Duodenal mucosa (tissue), 2 donors: ENCODE measurements around the gene ACTL8.

ENCODE experiments used
- H3K27ac ChIP-seq: one replicate; pipeline ENCODE4 v1.7.0; 2013; ENCODE audit warnings: low read depth, low read length
- H3K27me3 ChIP-seq, 2 donors: one replicate each; pipeline ENCODE4 v1.7.0; 2013; ENCODE audit warnings: low read length in 2 of 2, control low read depth in 1 of 2; ENCODE audit not compliant: insufficient read depth in 2 of 2, control insufficient read depth in 1 of 2
- H3K36me3 ChIP-seq, 2 donors: one replicate each; pipeline ENCODE4 v1.7.0; 2013; ENCODE audit warnings: low read length in 2 of 2, control low read depth in 1 of 2; ENCODE audit not compliant: insufficient read depth in 2 of 2, control insufficient read depth in 1 of 2
- H3K4me1 ChIP-seq, 2 donors: one replicate each; pipeline ENCODE4 v1.7.0; 2013; ENCODE audit warnings: low read length in 2 of 2, control low read depth in 1 of 2; ENCODE audit not compliant: insufficient read depth in 2 of 2, control insufficient read depth in 1 of 2
- H3K4me3 ChIP-seq, 2 donors: one replicate each; pipeline ENCODE4 v1.7.0; 2013; ENCODE audit warnings: low read length in 2 of 2, low read depth in 1 of 2
- H3K9ac ChIP-seq, 2 donors: one replicate each; pipeline ENCODE4 v1.7.0; 2013; ENCODE audit warnings: low read length in 2 of 2, low read depth in 1 of 2
- H3K9me3 ChIP-seq, 2 donors: one replicate each; pipeline ENCODE4 v1.7.0; 2013; ENCODE audit warnings: low read length in 2 of 2, control low read depth in 1 of 2; ENCODE audit not compliant: control insufficient read depth in 1 of 2

Gene ACTL8

DNA sequence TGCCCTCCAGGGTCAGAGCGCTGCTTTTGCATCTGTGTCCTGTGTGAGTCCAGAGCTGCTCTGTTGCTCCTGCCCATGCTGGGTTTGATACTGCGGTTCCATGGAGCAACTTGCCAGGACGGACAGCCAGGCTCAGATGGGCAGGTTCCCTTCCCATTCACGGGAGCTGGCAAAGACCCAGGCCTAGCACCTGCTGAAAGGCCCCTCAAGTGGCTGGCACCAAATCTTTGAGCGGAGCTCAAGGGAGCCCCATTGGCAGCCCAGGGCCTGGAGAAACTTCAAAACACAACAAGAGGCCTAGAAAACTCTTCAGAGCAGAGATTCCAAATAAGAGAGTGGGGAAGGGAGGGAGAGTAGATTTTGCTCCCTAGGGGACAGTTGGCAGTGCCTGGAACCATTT lies 97.2 kb downstream of the ACTL8 start:
- H3K27ac ChIP-seq, result no peak overlapping the region
- peaks cover 0 to 2% of the 10 kb centered on the region in 2 donors for H3K27me3 ChIP-seq

DNA sequence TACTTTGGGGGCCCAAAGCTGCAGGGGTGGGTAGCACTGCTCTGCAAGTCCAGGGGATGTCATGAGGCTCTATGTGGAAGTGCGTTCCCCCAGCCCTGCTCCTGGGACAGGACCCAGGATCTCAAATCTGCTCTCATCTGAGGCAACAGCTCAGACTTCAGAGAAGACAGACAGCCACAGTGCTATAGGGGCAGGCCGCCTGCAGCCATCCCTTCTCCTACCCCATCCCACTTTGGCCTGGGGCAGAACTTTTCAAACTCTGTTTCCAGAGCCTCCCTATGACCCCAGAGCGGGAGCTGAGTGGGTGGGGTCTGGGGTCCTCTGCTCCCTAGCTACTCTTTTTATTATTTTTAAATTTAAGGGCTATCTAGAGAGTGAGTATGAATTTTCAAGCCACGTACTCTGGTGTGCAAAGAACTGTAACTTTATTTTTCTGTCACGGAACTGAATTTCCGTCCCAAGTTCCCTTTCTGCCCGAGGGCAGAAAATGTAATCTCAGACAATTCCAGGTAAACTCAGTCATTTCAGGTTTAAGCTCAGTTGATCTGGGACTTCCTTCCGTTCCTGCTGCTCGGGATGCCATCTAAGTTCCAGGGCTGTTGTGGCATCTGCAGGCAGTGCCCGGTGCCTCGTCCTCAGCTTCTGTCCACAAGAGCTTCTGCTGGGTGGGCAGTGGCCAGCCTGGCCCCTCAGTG lies 98.3 kb downstream of the ACTL8 start:
- Histone ChIP-seq H3K36me3 (no peaks in the 10 kb centered on the region), H3K9me3 (no peaks in the 10 kb centered on the region), H3K27me3 (peaks cover 0 to 2% of the 10 kb centered on the region in 2 donors), H3K4me3 (no peak overlapping the region), H3K27ac (no peak overlapping the region), H3K4me1 (no peaks in the 10 kb centered on the region), H3K9ac (no peak overlapping the region)

More for the DNA sequence above, 97.2 kb downstream of the ACTL8 start:
- no peaks in the 10 kb centered on the region for H3K9me3 ChIP-seq
- no peaks in the 10 kb centered on the region for H3K36me3 ChIP-seq
- H3K9ac ChIP-seq, result no peak overlapping the region
- H3K4me3 ChIP-seq, result no peak overlapping the region
- H3K4me1 ChIP-seq, result no peaks in the 10 kb centered on the region

DNA sequence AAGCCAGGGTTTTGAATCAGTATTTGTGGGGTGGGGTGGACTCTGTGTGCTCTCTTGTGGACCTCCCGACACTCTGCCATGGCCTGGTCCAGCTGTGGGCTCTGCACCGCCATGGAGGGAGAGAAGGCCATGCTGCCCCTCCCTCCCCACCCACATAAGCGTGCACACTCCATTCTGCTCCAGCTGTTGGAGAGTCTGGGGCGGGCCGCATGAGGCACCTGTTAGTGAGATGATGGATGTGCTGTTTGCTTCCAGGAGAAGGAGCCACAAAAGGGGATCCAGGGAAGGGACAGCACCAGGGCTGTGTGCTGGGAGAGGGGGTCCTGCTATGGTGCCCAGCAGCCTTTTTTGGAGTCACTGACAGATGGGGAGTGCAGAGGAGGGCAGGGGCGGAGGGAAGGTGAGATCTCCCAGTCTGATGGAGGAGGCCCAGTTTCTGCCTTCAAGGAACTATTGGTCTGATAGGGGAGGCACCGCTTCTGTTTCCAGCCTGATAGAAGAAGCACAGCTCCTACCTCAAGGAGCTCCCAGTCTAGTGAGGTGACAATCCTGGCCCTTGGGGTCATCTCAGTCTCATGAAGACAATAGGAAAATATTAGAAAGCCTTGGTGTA lies 101.5 kb downstream of the ACTL8 start:
- Histone ChIP-seq H3K9me3 (no peaks in the 10 kb centered on the region), H3K9ac (no peak overlapping the region), H3K27me3 (peaks cover 0 to 2% of the 10 kb centered on the region in 2 donors), H3K4me3 (no peak overlapping the region), H3K36me3 (no peaks in the 10 kb centered on the region), H3K27ac (no peak overlapping the region), H3K4me1 (no peaks in the 10 kb centered on the region)

DNA sequence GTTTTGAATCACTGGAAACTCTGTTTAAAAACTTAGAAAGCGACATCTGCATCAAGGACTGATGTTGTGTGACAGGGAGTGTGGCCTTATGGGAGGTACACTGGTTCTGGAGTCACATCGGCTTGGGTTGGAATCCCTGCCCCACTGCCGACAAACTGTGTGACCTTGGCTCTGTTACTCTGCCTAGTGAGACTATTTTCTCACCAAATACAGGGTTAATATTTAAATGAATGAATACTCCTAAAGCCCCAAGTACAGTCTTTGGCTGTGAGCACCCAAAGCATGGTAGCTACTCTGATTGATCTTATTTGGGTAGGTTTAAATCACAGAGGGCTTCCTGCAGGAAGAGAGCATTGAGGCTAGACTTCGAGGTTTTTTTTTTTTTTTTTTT lies 102.0 kb downstream of the ACTL8 start:
- no peak overlapping the region for H3K9ac ChIP-seq
- no peaks in the 10 kb centered on the region for H3K9me3 ChIP-seq
- H3K4me3 ChIP-seq, result no peak overlapping the region
- H3K4me1 ChIP-seq, result no peaks in the 10 kb centered on the region
- H3K27me3 ChIP-seq, result peaks cover 0 to 2% of the 10 kb centered on the region in 2 donors
- H3K27ac ChIP-seq, result no peak overlapping the region
- no peaks in the 10 kb centered on the region for H3K36me3 ChIP-seq

DNA sequence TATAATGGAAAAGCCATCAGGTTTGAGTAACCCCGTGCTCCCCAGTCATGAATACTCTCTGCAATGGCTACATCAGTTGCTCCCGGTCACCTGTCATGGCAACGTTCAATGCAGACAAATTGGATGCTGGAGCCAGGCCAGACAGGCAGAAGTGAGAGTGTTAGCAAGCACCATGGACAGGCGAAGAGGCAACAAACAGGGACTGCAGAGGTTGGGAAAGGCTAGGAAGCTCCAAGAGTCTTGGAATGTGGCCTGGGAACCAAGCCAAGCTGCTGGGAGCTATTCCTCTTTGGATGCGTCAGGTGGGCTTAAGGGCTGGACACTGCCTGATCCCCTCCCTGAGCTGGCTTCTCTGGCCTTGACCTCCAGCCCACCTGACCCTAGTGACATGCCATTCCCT lies 102.9 kb downstream of the ACTL8 start:
- Histone ChIP-seq H3K27me3 (peaks cover 0 to 2% of the 10 kb centered on the region in 2 donors), H3K9me3 (no peaks in the 10 kb centered on the region), H3K4me1 (no peaks in the 10 kb centered on the region), H3K9ac (no peak overlapping the region), H3K27ac (no peak overlapping the region), H3K4me3 (no peak overlapping the region), H3K36me3 (no peaks in the 10 kb centered on the region)

DNA sequence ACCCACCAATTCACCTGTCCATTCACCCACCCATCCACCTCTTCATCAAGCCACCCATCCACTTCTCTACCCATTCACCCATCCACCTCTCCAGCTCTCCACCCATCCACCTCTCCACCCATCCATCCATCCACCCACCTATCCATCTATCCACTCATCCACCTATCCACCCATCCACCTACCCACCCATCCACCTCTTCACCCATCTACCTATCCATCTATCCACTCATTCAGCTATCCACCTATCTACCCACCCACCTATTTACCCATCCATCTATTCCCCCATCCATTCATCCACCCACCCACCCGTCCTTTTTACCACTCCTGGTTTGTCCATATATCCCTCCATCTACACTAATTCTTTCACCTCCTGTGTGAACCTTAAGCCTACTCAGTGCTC lies 105.7 kb downstream of the ACTL8 start:
- Histone ChIP-seq H3K4me1 (no peaks in the 10 kb centered on the region), H3K9ac (no peak overlapping the region), H3K27ac (no peak overlapping the region), H3K27me3 (no peaks in the 10 kb centered on the region), H3K36me3 (no peaks in the 10 kb centered on the region), H3K9me3 (no peaks in the 10 kb centered on the region), H3K4me3 (no peak overlapping the region)

DNA sequence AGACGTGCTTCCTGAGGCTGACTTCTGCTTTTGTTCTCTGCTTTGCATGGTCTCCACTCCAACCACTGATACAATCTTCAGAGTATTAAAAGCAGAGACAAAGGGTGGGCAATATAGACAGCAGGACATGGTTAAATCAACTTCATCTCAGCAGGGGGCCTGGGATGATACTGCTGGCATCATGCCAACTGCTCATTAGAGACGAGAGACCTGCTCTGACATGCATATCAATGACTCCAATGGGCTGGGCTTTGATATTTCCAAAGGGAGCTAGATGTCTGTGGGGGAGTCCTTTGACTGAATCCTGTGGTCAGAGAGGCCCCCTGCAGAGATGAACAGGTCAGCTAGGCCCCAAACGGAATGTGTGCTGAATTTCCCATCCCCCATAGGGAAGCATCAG lies 106.6 kb downstream of the ACTL8 start:
- H3K4me3 ChIP-seq, result no peak overlapping the region
- no peaks in the 10 kb centered on the region for H3K9me3 ChIP-seq
- no peaks in the 10 kb centered on the region for H3K4me1 ChIP-seq
- H3K27ac ChIP-seq, result no peak overlapping the region
- H3K36me3 ChIP-seq, result no peaks in the 10 kb centered on the region
- H3K9ac ChIP-seq, result no peak overlapping the region
- no peaks in the 10 kb centered on the region for H3K27me3 ChIP-seq

DNA sequence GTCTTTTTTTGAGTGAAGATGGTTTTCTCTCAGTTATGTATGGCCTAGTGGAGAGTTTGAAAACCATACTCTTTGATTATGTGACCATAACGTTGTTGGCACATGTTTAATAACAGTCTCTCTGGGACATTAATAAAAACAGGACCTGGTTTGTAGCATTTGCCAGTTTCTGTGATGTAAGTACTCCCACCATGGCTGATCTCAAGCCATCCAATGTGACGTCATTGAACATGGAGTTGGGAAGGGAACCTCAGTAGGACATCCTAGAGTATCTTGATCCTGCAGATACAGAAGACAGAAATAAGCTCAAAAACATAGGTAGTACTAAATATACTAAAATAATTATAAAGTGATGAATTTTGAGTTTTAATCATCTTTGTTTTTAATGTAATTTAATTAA lies 107.0 kb downstream of the ACTL8 start:
- Histone ChIP-seq H3K9me3 (no peaks in the 10 kb centered on the region), H3K27me3 (no peaks in the 10 kb centered on the region), H3K9ac (no peak overlapping the region), H3K36me3 (no peaks in the 10 kb centered on the region), H3K4me1 (no peaks in the 10 kb centered on the region), H3K4me3 (no peak overlapping the region), H3K27ac (no peak overlapping the region)

DNA sequence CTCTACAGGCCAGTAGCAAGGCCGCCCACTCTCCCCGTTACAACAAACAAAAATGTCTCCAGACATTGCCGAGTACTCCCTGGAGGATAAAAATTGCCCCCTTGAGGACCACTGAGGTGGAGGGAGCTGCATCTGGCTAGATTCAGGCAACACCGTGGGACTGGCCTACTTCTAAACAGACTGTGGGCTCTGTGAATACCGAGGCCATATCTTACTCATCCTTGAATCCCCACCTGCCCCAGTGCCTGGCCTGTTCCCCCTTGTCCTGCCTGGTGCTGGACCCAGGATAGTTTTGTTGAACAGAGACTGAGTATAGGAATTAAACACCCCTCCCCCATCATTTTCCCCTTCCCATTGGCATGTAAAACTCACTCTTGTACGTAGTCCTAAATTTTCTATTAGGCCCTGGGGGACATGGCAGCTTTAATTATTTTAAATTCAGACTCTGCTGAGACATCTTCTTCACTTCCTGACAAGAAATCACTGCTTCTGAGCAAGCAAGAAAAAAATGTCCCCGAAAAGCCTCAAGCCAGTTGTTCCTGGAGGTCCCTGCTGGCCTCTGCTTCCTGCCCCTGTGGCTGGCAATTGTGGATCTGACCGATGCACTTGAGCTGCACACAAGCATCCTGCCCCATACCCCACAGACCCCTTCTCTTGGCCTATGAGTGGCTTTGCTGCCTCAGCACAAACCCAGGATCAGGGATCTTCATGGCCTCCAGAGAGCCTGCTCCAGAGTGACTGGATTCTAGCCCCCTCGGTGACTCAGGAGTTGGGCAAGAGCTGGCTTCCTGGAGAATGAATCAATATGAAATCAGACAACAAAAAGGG lies 111.0 kb downstream of the ACTL8 start:
- H3K36me3 ChIP-seq, result no peaks in the 10 kb centered on the region
- H3K4me1 ChIP-seq, result no peaks in the 10 kb centered on the region
- no peak overlapping the region for H3K27ac ChIP-seq
- no peak overlapping the region for H3K4me3 ChIP-seq
- H3K9me3 ChIP-seq, result no peaks in the 10 kb centered on the region
- no peak overlapping the region for H3K9ac ChIP-seq
- H3K27me3 ChIP-seq, result no peaks in the 10 kb centered on the region

DNA sequence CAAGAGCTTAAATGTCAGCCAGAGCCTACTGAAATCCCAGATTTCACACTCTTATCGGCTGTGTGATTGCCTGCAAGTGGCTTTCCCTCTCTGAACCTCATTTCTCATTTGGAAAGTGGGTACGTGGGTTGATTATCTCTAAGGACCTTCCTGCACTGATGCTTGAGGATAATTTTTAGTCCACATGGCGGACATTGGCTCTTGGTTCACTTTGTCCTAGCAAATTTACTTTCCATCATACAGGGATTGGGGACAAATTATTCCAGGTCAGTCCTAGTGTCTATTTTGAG lies 111.6 kb downstream of the ACTL8 start:
- Histone ChIP-seq H3K27me3 (no peaks in the 10 kb centered on the region), H3K27ac (no peak overlapping the region), H3K4me1 (no peaks in the 10 kb centered on the region), H3K36me3 (no peaks in the 10 kb centered on the region), H3K9ac (no peak overlapping the region), H3K9me3 (no peaks in the 10 kb centered on the region), H3K4me3 (no peak overlapping the region)
